Sigmoid colon (tissue), 4 donors: ENCODE measurements around the gene MKNK2.
"Not testable (repeated sequence)": the region's sequence is repeated elsewhere in the genome, so short reads cannot be mapped to it uniquely, and the experiment has no call there.

Source experiments
- CTCF ChIP-seq, 4 experiments: fragments of 450-650 bp in 3 of 4; fragments of 200-600 bp in 1 of 4; IDR thresholded peaks; one replicate each; pipeline ENCODE4 v1.5.1; 2016 to 2019; ENCODE audit warnings: antibody characterized with exemption in 4 of 4, mild to moderate bottlenecking in 3 of 4, moderate library complexity in 2 of 4
- POLR2A ChIP-seq, 2 donors: fragments of 450-650 bp; IDR thresholded peaks; one replicate each; pipeline ENCODE4 v1.6.1; 2016; ENCODE audit warnings: antibody characterized with exemption in 2 of 2, mild to moderate bottlenecking in 2 of 2, moderate library complexity in 2 of 2
- POLR2AphosphoS5 ChIP-seq, 4 donors: sonication (generic); formaldehyde crosslinking; IDR thresholded peaks; one replicate each; pipeline ENCODE4 v1.6.1; 2017; ENCODE audit warnings: antibody characterized with exemption in 4 of 4

DNA sequence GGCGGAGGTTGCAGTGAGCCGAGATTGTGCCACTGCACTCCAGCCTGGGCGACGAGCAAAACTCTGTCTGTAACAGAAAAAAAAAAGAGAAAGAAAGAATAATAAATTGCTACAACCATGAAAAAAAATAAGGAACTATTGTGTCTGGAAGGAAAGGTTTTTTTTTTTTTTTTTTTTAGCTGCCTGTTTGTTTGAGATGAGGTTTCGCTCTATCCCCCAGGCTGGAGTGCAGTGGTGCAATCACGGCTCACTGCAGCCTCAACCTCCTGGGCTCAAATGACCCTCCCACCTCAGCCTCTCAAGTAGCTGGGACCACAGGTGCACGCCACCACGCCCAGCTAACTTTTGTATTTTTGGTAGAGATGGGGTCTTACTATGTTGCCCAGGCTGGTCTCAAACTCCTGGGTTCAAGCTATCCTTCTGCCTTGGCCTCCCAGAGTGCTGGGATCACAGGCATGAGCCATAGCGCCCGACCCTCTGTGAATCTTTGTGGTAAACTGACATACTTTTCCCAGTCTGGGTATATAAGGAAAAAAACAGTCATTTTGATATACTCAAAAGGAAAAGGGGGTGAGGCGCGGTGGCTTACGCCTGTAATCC, 41.0 kb upstream of the MKNK2 start:
- TF ChIP-seq POLR2A, CTCF, POLR2AphosphoS5 (IDR thresholded peaks at IDR 0.05): not testable (repeated sequence)
